ENCODE results near the gene RUNX2. TPM values are rescaled to one million over a fixed set of nuclear protein-coding genes. Genes with fewer than 3 reads are reported as not detected.

RUNX2 gene
- total and polyA plus RNA-seq, 9 of the 15 experiments (the other 6 are each of a cell fraction or from before 2014, with no cell fraction given) = 0.29 to 1.00 (median 0.43) TPM

DNA sequence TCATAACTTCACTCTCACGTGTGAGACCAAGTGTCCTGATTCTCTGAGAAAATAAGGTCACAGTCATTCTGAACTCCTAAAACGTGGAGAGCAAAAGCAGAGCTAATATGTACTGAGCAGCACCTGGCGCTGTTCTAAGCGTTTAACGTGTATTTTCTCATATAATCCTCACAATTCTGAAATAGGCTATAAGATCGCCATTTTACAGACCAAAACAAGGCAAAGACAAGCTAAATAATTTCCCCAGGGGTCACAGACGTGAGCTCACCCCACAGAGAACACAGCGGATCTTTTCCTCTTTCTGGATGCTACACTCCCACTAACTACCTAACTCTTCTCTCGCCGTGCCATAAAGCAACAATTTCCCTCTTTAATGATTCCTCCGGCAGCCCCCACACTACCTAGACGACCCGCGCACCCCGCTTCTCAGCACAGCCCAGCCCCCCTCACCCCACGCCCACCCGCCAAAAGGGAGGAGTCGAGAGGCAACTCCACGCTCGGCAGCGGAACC is 49.0 kb downstream of the RUNX2 start (continued):
- TF ChIP-seq ZBTB7A (IDR thresholded peaks at IDR 0.05; ENCODE audit: borderline replicate concordance, control insufficient read depth, low read depth, low read length) (peak; percentile 90; the same call in 1 of the 2 replicates), CBFB (CRISPR knock-in tag; IDR thresholded peaks at IDR 0.05) (no peak), SREBF1 (IDR thresholded peaks at IDR 0.05; ENCODE audit: borderline replicate concordance, low read depth, low read length) (no peak), NFE2 (IDR thresholded peaks at IDR 0.05; ENCODE audit: low read depth) (no peak), POLR2AphosphoS2 (IDR thresholded peaks at IDR 0.05; ENCODE audit: low read length) (no peak), SAFB2 (IDR thresholded peaks at IDR 0.05; ENCODE audit: borderline replicate concordance, low read depth, low read length, severe bottlenecking) (no peak), ZNF143 (CRISPR knock-in tag; IDR thresholded peaks at IDR 0.05) (no peak), BDP1 (IDR thresholded peaks at IDR 0.05; ENCODE audit: insufficient read depth, insufficient read length) (no peak), PCBP2 (IDR thresholded peaks at IDR 0.05; ENCODE audit: low read depth, low read length, poor library complexity, severe bottlenecking) (no peak), MTA1 (IDR thresholded peaks at IDR 0.05; ENCODE audit: borderline replicate concordance) (no peak), MYC (IDR thresholded peaks at IDR 0.05; ENCODE audit: low read depth, low read length) (no peak), MYC (CRISPR knock-in tag; IDR thresholded peaks at IDR 0.05; ENCODE audit: borderline replicate concordance, low read depth) (no peak), ZBED1 (IDR thresholded peaks at IDR 0.05) (no peak)
- TF ChIP-seq, protein P1, sequence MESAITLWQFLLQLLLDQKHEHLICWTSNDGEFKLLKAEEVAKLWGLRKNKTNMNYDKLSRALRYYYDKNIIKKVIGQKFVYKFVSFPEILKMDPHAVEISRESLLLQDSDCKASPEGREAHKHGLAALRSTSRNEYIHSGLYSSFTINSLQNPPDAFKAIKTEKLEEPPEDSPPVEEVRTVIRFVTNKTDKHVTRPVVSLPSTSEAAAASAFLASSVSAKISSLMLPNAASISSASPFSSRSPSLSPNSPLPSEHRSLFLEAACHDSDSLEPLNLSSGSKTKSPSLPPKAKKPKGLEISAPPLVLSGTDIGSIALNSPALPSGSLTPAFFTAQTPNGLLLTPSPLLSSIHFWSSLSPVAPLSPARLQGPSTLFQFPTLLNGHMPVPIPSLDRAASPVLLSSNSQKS (CRISPR knock-in tag; IDR thresholded peaks at IDR 0.05) = no peak
- TF ChIP-seq, protein P2, sequence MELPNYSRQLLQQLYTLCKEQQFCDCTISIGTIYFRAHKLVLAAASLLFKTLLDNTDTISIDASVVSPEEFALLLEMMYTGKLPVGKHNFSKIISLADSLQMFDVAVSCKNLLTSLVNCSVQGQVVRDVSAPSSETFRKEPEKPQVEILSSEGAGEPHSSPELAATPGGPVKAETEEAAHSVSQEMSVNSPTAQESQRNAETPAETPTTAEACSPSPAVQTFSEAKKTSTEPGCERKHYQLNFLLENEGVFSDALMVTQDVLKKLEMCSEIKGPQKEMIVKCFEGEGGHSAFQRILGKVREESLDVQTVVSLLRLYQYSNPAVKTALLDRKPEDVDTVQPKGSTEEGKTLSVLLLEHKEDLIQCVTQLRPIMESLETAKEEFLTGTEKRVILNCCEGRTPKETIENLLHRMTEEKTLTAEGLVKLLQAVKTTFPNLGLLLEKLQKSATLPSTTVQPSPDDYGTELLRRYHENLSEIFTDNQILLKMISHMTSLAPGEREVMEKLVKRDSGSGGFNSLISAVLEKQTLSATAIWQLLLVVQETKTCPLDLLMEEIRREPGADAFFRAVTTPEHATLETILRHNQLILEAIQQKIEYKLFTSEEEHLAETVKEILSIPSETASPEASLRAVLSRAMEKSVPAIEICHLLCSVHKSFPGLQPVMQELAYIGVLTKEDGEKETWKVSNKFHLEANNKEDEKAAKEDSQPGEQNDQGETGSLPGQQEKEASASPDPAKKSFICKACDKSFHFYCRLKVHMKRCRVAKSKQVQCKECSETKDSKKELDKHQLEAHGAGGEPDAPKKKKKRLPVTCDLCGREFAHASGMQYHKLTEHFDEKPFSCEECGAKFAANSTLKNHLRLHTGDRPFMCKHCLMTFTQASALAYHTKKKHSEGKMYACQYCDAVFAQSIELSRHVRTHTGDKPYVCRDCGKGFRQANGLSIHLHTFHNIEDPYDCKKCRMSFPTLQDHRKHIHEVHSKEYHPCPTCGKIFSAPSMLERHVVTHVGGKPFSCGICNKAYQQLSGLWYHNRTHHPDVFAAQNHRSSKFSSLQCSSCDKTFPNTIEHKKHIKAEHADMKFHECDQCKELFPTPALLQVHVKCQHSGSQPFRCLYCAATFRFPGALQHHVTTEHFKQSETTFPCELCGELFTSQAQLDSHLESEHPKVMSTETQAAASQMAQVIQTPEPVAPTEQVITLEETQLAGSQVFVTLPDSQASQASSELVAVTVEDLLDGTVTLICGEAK (IDR thresholded peaks at IDR 0.05) = peak; percentile 63
- TF ChIP-seq, protein P2 (CRISPR knock-in tag; IDR thresholded peaks at IDR 0.05) = no peak

Data from K562 (cell line).